Measurements from ENCODE around the gene TGM2.

DNA sequence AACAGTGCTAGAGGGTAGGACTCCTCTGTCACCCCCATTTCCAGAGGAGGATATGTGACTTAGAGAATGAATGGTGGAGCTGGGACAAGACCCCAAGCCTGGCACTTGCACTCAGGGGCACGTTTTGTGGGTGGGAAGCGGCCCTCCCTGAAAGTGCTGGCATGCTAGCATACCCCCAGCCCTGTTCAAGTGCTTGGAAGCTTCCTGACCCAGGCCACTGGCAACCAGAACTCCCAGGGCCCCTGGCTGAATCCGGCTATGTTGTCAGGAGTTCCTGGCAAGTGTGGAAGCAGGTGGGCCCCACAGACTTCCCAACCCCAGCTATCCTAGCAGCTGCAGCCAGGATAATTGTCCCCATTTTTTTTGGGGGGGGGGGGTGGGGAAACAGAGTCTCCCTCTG is 35.6 kb upstream of the TGM2 start:
- TF ChIP-seq GATA2 (IDR thresholded peaks at IDR 0.05; ENCODE audit: low read depth, low read length) = no peak
- no peak for TF ChIP-seq GATA3 (IDR thresholded peaks at IDR 0.05; ENCODE audit: low read depth, low read length)
